Omental fat pad (tissue), 4 donors: ENCODE results near the gene ZNF732. TPM values are rescaled to one million over a fixed set of nuclear protein-coding genes. Genes with fewer than 3 reads are reported as not detected.
"Not testable (repeated sequence)": the region's sequence is repeated elsewhere in the genome, so short reads cannot be mapped to it uniquely, and the experiment has no call there.

Source experiments
- ATAC-seq: fragments of 150-250 bp; one replicate; pipeline ENCODE4 v1.9.1; 2016; ENCODE audit warnings: mild to moderate bottlenecking, moderate library complexity; ENCODE audit not compliant: low FRiP score
- DNase-seq: peaks from one replicate; pipeline ENCODE4 v3.0.0-alpha.2; 2019; ENCODE audit warnings: low spot score
- CTCF ChIP-seq, 3 donors: fragments of 450-650 bp; IDR thresholded peaks; one replicate each; pipeline ENCODE4 v1.5.1; 2016 to 2017; ENCODE audit warnings: antibody characterized with exemption in 3 of 3, mild to moderate bottlenecking in 3 of 3, moderate library complexity in 2 of 3
- total RNA-seq, 4 donors: library from RNA; depleted of rRNA; stranded (reverse); fragments of >200 nt; gene quantifications; one replicate each; pipeline ENCODE4 v1.1.0, GENCODE V29; 2016

Gene ZNF732
- total RNA-seq, 4 donors from 2014 or later = 0.60 to 1.1 TPM; not detected in 2

GRCh38 chr4:302381-302780, 2.9 kb downstream of the ZNF732 start:
- TF ChIP-seq CTCF (IDR thresholded peaks at IDR 0.05) = no peak
- ATAC-seq = no peak
- no peak for DNase-seq

GRCh38 chr4:294732-295131, 10.5 kb downstream of the ZNF732 start:
- TF ChIP-seq CTCF (IDR thresholded peaks at IDR 0.05) = no peak
- ATAC-seq (no peak), DNase-seq (no peak)

GRCh38 chr4:288891-289290, 16.4 kb downstream of the ZNF732 start:
- ATAC-seq = no peak
- no peak for DNase-seq
- no peak for TF ChIP-seq CTCF (IDR thresholded peaks at IDR 0.05)

- no peak for DNase-seq
- ATAC-seq = no peak
- TF ChIP-seq CTCF (IDR thresholded peaks at IDR 0.05) = no peak
These were observed 31.8 kb downstream of the ZNF732 start for GRCh38 chr4:273309-274017.

- ATAC-seq (no peak), DNase-seq (no peak)
- no peak for TF ChIP-seq CTCF (IDR thresholded peaks at IDR 0.05)
These were observed 33.7 kb downstream of the ZNF732 start for GRCh38 chr4:271492-272103.

- not testable (repeated sequence) for ATAC-seq, DNase-seq
These were observed 46.0 kb downstream of the ZNF732 start for GRCh38 chr4:259240-259639.

- TF ChIP-seq CTCF (IDR thresholded peaks at IDR 0.05) = no peak
- ATAC-seq = no peak
- no peak for DNase-seq
These were observed 48.8 kb downstream of the ZNF732 start for GRCh38 chr4:256492-256891.
